HepG2 (cell line): Measurements from ENCODE around the gene MTCH1. TPM values are rescaled to one million over a fixed set of nuclear protein-coding genes. Genes with fewer than 3 reads are reported as not detected.

Source experiments
- ARNT ChIP-seq: fragments of 450-650 bp; IDR thresholded peaks from 2 replicates; pipeline ENCODE4 v1.6.1; 2017
- BRF2 ChIP-seq: sonication (generic); formaldehyde crosslinking; IDR thresholded peaks from 2 replicates; pipeline ENCODE4 v1.8.1; 2022; ENCODE audit warnings: mild to moderate bottlenecking, missing genetic modification reagents
- HOMEZ ChIP-seq: IDR thresholded peaks from 2 replicates; pipeline ENCODE4 v1.6.1; 2016; ENCODE audit warnings: low read depth
- KLF15 ChIP-seq: sonication (generic); formaldehyde crosslinking; IDR thresholded peaks from 2 replicates; pipeline ENCODE4 v1.8.1; 2023; ENCODE audit warnings: borderline replicate concordance, mild to moderate bottlenecking, inconsistent platforms, missing genetic modification reagents, mixed read lengths
- MLX ChIP-seq: IDR thresholded peaks from 2 replicates; pipeline ENCODE4 v1.6.1; 2016
- MTF2 ChIP-seq: sonication (generic); formaldehyde crosslinking; IDR thresholded peaks from 2 replicates; pipeline ENCODE4 v1.5.0; 2020; ENCODE audit warnings: missing genetic modification reagents, borderline replicate concordance
- NAIF1 ChIP-seq: sonication (generic); formaldehyde crosslinking; IDR thresholded peaks from 2 replicates; pipeline ENCODE4 v1.5.0; 2020; ENCODE audit warnings: mild to moderate bottlenecking, missing genetic modification reagents, borderline replicate concordance
- PHF8 ChIP-seq: sonication (generic); formaldehyde crosslinking; IDR thresholded peaks from 2 replicates; pipeline ENCODE4 v1.5.0; 2020; ENCODE audit warnings: missing genetic modification reagents
- RBM39 ChIP-seq: fragments of 200-400 bp; formaldehyde crosslinking; IDR thresholded peaks from one replicate; pipeline ENCODE4 v1.6.1; 2018; ENCODE audit warnings: antibody characterized with exemption, mild to moderate bottlenecking, low read depth, low read length; ENCODE audit not compliant: poor library complexity, severe bottlenecking
- TBX2 ChIP-seq: sonication (generic); formaldehyde crosslinking; IDR thresholded peaks from 2 replicates; pipeline ENCODE4 v1.5.0; 2020; ENCODE audit warnings: missing genetic modification reagents, mild to moderate bottlenecking, borderline replicate concordance
- THAP11 ChIP-seq: IDR thresholded peaks from 2 replicates; pipeline ENCODE4 v1.6.1; 2016; ENCODE audit warnings: missing biosample characterization, missing genetic modification reagents
- WIZ ChIP-seq: sonication (generic); formaldehyde crosslinking; IDR thresholded peaks from 2 replicates; pipeline ENCODE4 v1.5.1; 2020; ENCODE audit warnings: mild to moderate bottlenecking, missing genetic modification reagents
- YEATS2 ChIP-seq: sonication (generic); formaldehyde crosslinking; IDR thresholded peaks from 2 replicates; pipeline ENCODE4 v1.4.0; 2020; ENCODE audit warnings: missing genetic modification reagents, borderline replicate concordance
- ZNF124 ChIP-seq: sonication (generic); formaldehyde crosslinking; IDR thresholded peaks from 2 replicates; pipeline ENCODE4 v1.4.0; 2020; ENCODE audit warnings: missing genetic modification reagents
- ZNF570 ChIP-seq: sonication (generic); formaldehyde crosslinking; IDR thresholded peaks from 2 replicates; pipeline ENCODE4 v1.4.0; 2020; ENCODE audit warnings: mild to moderate bottlenecking, missing genetic modification reagents, borderline replicate concordance
- ZNF781 ChIP-seq: sonication (generic); formaldehyde crosslinking; IDR thresholded peaks from 2 replicates; pipeline ENCODE4 v1.5.1; 2020; ENCODE audit warnings: borderline replicate concordance, mild to moderate bottlenecking, missing genetic modification reagents; ENCODE audit errors: not compliant biosample characterization
- polyA plus RNA-seq, 8 experiments: library from polyadenylated mRNA; depleted of rRNA in 3 of 8; stranded (reverse) in 7 of 8; unstranded in 1 of 8; fragments of >200 nt; fragmentation: Illumina TruSeq in 4 of 8; extraction: Trizol in 4 of 8; gene quantifications; 2 replicates each; pipeline versions ENCODE4 v1.2.1 to v1.2.3, GENCODE V29; 2011 to 2016; ENCODE audit warnings: low read depth in 4 of 8, missing spikeins in 1 of 8, mixed read lengths in 1 of 8; ENCODE audit not compliant: insufficient read depth in 1 of 8
- total RNA-seq, 5 experiments: library from RNA; depleted of rRNA; stranded (reverse); fragments of >200 nt; fragmentation: Illumina TruSeq; extraction: Trizol; gene quantifications; 2 replicates each; pipeline ENCODE4 v1.2.3, GENCODE V29; 2016; ENCODE audit warnings: low read depth in 1 of 5
- TF ChIP-seq, protein P1 (sequence below): sonication (generic); formaldehyde crosslinking; IDR thresholded peaks from 2 replicates; pipeline ENCODE4 v1.4.0; 2020; ENCODE audit warnings: mild to moderate bottlenecking, missing genetic modification reagents
- TF ChIP-seq, protein P2 (sequence below): IDR thresholded peaks from 2 replicates; pipeline ENCODE4 v1.6.1; 2016; ENCODE audit warnings: missing compliant biosample characterization, missing genetic modification reagents, borderline replicate concordance
- TF ChIP-seq, protein P3 (sequence below): sonication (generic); formaldehyde crosslinking; IDR thresholded peaks from 2 replicates; pipeline ENCODE4 v1.5.0; 2020; ENCODE audit warnings: missing genetic modification reagents, mild to moderate bottlenecking, borderline replicate concordance

Gene MTCH1
- total and polyA plus RNA-seq, 2 of the 13 experiments (the other 11 are each of a cell fraction or from before 2014, with no cell fraction given): 86.2 to 144 TPM

- TF ChIP-seq, protein P1, sequence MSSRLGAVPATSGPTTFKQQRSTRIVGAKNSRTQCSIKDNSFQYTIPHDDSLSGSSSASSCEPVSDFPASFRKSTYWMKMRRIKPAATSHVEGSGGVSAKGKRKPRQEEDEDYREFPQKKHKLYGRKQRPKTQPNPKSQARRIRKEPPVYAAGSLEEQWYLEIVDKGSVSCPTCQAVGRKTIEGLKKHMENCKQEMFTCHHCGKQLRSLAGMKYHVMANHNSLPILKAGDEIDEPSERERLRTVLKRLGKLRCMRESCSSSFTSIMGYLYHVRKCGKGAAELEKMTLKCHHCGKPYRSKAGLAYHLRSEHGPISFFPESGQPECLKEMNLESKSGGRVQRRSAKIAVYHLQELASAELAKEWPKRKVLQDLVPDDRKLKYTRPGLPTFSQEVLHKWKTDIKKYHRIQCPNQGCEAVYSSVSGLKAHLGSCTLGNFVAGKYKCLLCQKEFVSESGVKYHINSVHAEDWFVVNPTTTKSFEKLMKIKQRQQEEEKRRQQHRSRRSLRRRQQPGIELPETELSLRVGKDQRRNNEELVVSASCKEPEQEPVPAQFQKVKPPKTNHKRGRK (CRISPR knock-in tag): no peak
- TF ChIP-seq MTF2: peak; percentile 12; the same call in 1 of the 2 replicates
- no peak for TF ChIP-seq NAIF1
- TF ChIP-seq MLX (CRISPR knock-in tag): peak; percentile 56; the same call in 1 of the 2 replicates
- peak; percentile 80 for TF ChIP-seq PHF8
- TF ChIP-seq ZNF124 (CRISPR knock-in tag): peak; percentile 86; the same call in 1 of the 2 replicates
- peak; percentile 90 for TF ChIP-seq THAP11 (CRISPR knock-in tag)
- TF ChIP-seq RBM39: peak; percentile 57
- TF ChIP-seq ARNT: no peak
- peak; percentile 45; the same call in 1 of the 2 replicates for TF ChIP-seq WIZ
- TF ChIP-seq YEATS2 (CRISPR knock-in tag): peak; percentile 80
- 0 out of 2 replicates have a peak, but pooled peaks have one; percentile 44 for TF ChIP-seq ZNF570 (CRISPR knock-in tag)
- TF ChIP-seq, protein P2, sequence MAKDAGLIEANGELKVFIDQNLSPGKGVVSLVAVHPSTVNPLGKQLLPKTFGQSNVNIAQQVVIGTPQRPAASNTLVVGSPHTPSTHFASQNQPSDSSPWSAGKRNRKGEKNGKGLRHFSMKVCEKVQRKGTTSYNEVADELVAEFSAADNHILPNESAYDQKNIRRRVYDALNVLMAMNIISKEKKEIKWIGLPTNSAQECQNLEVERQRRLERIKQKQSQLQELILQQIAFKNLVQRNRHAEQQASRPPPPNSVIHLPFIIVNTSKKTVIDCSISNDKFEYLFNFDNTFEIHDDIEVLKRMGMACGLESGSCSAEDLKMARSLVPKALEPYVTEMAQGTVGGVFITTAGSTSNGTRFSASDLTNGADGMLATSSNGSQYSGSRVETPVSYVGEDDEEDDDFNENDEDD (CRISPR knock-in tag): peak; percentile 85; the same call in 1 of the 2 replicates
- TF ChIP-seq, protein P3, sequence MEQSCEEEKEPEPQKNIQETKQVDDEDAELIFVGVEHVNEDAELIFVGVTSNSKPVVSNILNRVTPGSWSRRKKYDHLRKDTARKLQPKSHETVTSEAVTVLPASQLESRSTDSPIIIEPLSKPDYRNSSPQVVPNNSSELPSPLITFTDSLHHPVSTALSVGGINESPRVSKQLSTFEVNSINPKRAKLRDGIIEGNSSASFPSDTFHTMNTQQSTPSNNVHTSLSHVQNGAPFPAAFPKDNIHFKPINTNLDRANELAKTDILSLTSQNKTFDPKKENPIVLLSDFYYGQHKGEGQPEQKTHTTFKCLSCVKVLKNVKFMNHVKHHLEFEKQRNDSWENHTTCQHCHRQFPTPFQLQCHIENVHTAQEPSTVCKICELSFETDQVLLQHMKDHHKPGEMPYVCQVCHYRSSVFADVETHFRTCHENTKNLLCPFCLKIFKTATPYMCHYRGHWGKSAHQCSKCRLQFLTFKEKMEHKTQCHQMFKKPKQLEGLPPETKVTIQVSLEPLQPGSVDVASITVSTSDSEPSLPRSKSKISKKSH (CRISPR knock-in tag): 0 out of 2 replicates have a peak, but pooled peaks have one; percentile 64
- TF ChIP-seq ZNF781 (CRISPR knock-in tag): peak; percentile 47
- peak; percentile 56; the same call in 1 of the 2 replicates for TF ChIP-seq BRF2 (CRISPR knock-in tag)
- no peak for TF ChIP-seq HOMEZ (CRISPR knock-in tag)
- TF ChIP-seq KLF15 (CRISPR knock-in tag): no peak
- peak; percentile 74 for TF ChIP-seq TBX2 (CRISPR knock-in tag)
Measured at GRCh38 chr6:36985808-36986703, at the start of gene MTCH1 (continued).
